Right cardiac atrium (tissue), 5 donors: Measurements from ENCODE around the gene FKBP1A. TPM values are rescaled to one million over a fixed set of nuclear protein-coding genes. Genes with fewer than 3 reads are reported as not detected.

Source experiments
- ATAC-seq, 2 donors: fragments of 200-7000 bp; cut with Tn5 transposase; one replicate each; pipeline versions ENCODE4 v1.8.0 to v1.9.1; 2020; ENCODE audit warnings: moderate library complexity in 2 of 2, mild to moderate bottlenecking in 1 of 2
- DNase-seq, 3 donors: peaks; one replicate each; pipeline ENCODE4 v3.0.0-alpha.2; 2020
- H3K27ac ChIP-seq: one replicate; pipeline ENCODE4 v1.5.1; 2013; ENCODE audit warnings: mild to moderate bottlenecking, low read length, control low read depth, moderate library complexity
- H3K27me3 ChIP-seq: one replicate; pipeline ENCODE4 v1.6.1; 2013; ENCODE audit not compliant: control insufficient read depth, insufficient read depth
- H3K4me1 ChIP-seq: one replicate; pipeline ENCODE4 v1.6.1; 2013; ENCODE audit warnings: low read length; ENCODE audit not compliant: control insufficient read depth, insufficient read depth
- H3K4me3 ChIP-seq: one replicate; pipeline ENCODE4 v1.5.1; 2013; ENCODE audit warnings: low read length, control low read depth
- H3K9me3 ChIP-seq: one replicate; pipeline ENCODE4 v1.6.1; 2013; ENCODE audit warnings: low read length; ENCODE audit not compliant: control insufficient read depth
- WGBS: extraction: QIAGEN DNeasy Blood & Tissue Kit; methylation state at CpG from one replicate; pipeline ENCODE4 v1.1.7; 2013; 5-methylcytosine and 5-hydroxymethylcytosine counted together
- intact Hi-C, 4 donors: fragments of 100-400 bp; cut with DNase I; formaldehyde crosslinking; loops; one replicate each; pipeline versions ENCODE4 v1.11.0 to v1.14.0; 2022 to 2023
- polyA plus RNA-seq: library from polyadenylated mRNA; stranded (reverse); fragments of 200-250 nt; gene quantifications from one replicate; pipeline ENCODE4 v1.2.3, GENCODE V29; 2013
- total RNA-seq, 4 donors: library from RNA; stranded (reverse); fragmentation: NEBNext Ultra II Directional; extraction: Animal tissue kit (Norgen Biotek cat#: 25700); gene quantifications; one replicate each; pipeline ENCODE4 v1.2.1, GENCODE V29; 2021
- donor health status: healthy with polysubstance abuse.
- donor health status: DM: no; HTN: yes; CAD: no.
- donor health status: DM: no; HTN: no; CAD: no.
- donor health status: DM: no; HTN: yes; CAD: no; lungs with severe emphysema.
- donor health status: DM: yes; HTN: yes; CAD: no.

FKBP1A gene
- total and polyA plus RNA-seq, 5 donors = 105 to 162 (median 129) TPM

GRCh38 chr20:1331101-1331500 lies 61.8 kb downstream of the FKBP1A start:
- intact Hi-C loops = no loop called here
- Histone ChIP-seq H3K4me3 (no peak overlapping the region), H3K4me1 (peaks cover 30% of the 10 kb centered on the region), H3K9me3 (no peaks in the 10 kb centered on the region), H3K27me3 (no peaks in the 10 kb centered on the region), H3K27ac (no peak overlapping the region)
- 94% methylated on average over 2 of the region's 2 CpGs for WGBS
- DNase-seq (no peak), ATAC-seq (no peak)

- Histone ChIP-seq H3K27me3 (no peaks in the 10 kb centered on the region), H3K9me3 (no peaks in the 10 kb centered on the region), H3K4me3 (no peak overlapping the region), H3K4me1 (peaks cover 30% of the 10 kb centered on the region), H3K27ac (peak overlapping the region; percentile 59)
- intact Hi-C loops = no loop called here
- DNase-seq = peak; percentile 74 to 85 (median 83)
- ATAC-seq = peak; percentile 55 to 61
- 47% methylated on average over 6 of the region's 6 CpGs for WGBS
Observed at GRCh38 chr20:1330075-1330830, 62.6 kb downstream of the FKBP1A start.

GRCh38 chr20:1328680-1329330 lies 64.0 kb downstream of the FKBP1A start, which contains the start of gene SDCBP2:
TSS of gene SDCBP2 (minus strand) at chr20:1329139. CDS start at chr20:1320416, 8,723 bp downstream.
- peak in 1 of 3 donors; percentile 38 for DNase-seq
- H3K9me3 ChIP-seq = no peaks in the 10 kb centered on the region
- H3K27ac ChIP-seq = peak within 1 kb of the TSS; percentile 65
- WGBS = 77% methylated on average over 8 of the region's 8 CpGs
- no peak for ATAC-seq
- intact Hi-C loops = loop anchor here in 1 of 4 donors (5.0 kb wide), 1 partner anchor 58 kb away; no protein-coding TSS in a partner anchor
- H3K4me3 ChIP-seq = no peak within 1 kb of the TSS
- H3K27me3 ChIP-seq = no peaks in the 10 kb centered on the region
- peaks cover 30% of the 10 kb centered on the region for H3K4me1 ChIP-seq

GRCh38 chr20:1327827-1328679 lies 64.8 kb downstream of the FKBP1A start:
- H3K27ac ChIP-seq = peak overlapping the region; percentile 65
- peak in 1 of 3 donors; percentile 35 for DNase-seq
- no peak for ATAC-seq
- no peaks in the 10 kb centered on the region for H3K27me3 ChIP-seq
- intact Hi-C loops = loop anchor here in 1 of 4 donors (5.0 kb wide), 1 partner anchor 59 kb away; no protein-coding TSS in a partner anchor
- no peak overlapping the region for H3K4me3 ChIP-seq
- peaks cover 30% of the 10 kb centered on the region for H3K4me1 ChIP-seq
- WGBS = 84% methylated on average over 7 of the region's 7 CpGs
- H3K9me3 ChIP-seq = no peaks in the 10 kb centered on the region

- Histone ChIP-seq H3K4me1 (peaks cover 30% of the 10 kb centered on the region), H3K9me3 (no peaks in the 10 kb centered on the region), H3K27me3 (no peaks in the 10 kb centered on the region), H3K4me3 (no peak overlapping the region), H3K27ac (peak overlapping the region; percentile 98)
- intact Hi-C loops = loop anchor here in 1 of 4 donors (5.0 kb wide), 1 partner anchor 60 kb away; no protein-coding TSS in a partner anchor
- DNase-seq = peak in 2 of 3 donors; percentile 51 to 66
- ATAC-seq = no peak
- 43% methylated on average over 8 of the region's 8 CpGs for WGBS
Observed at GRCh38 chr20:1327241-1327653, 65.6 kb downstream of the FKBP1A start.

GRCh38 chr20:1326031-1326930 lies 66.6 kb downstream of the FKBP1A start:
- DNase-seq = peak in 2 of 3 donors; percentile 43 to 72
- no peaks in the 10 kb centered on the region for H3K9me3 ChIP-seq
- intact Hi-C loops = loop anchor here in 1 of 4 donors (5.0 kb wide), 1 partner anchor 61 kb away; no protein-coding TSS in a partner anchor
- peak; percentile 4 to 17 for ATAC-seq
- WGBS = 28% methylated on average over 10 of the region's 10 CpGs
- H3K27ac ChIP-seq = peak overlapping the region; percentile 98
- peak overlapping the region; percentile 82 for H3K4me3 ChIP-seq
- peaks cover 32% of the 10 kb centered on the region for H3K4me1 ChIP-seq
- no peaks in the 10 kb centered on the region for H3K27me3 ChIP-seq

GRCh38 chr20:1325173-1326030 lies 67.5 kb downstream of the FKBP1A start:
- ATAC-seq (peak; percentile 91 to 94), DNase-seq (peak; percentile 99)
- Histone ChIP-seq H3K4me1 (peaks cover 28% of the 10 kb centered on the region), H3K27me3 (no peaks in the 10 kb centered on the region), H3K9me3 (no peaks in the 10 kb centered on the region), H3K27ac (peak overlapping the region; percentile 98), H3K4me3 (peak overlapping the region; percentile 82)
- intact Hi-C loops = loop anchor here in 1 of 4 donors (5.0 kb wide), 1 partner anchor 62 kb away; no protein-coding TSS in a partner anchor
- WGBS = under 1% methylated on average over 56 of the region's 56 CpGs

GRCh38 chr20:1324598-1325172 lies 68.2 kb downstream of the FKBP1A start:
- H3K9me3 ChIP-seq = no peaks in the 10 kb centered on the region
- DNase-seq (peak in 1 of 3 donors; percentile 45), ATAC-seq (no peak)
- intact Hi-C loops = loop anchor here (5.0 kb wide), 2 partner anchors 63 to 68 kb away; partner anchors contain the start of gene FKBP1A (in 2 of the 4)
- peak overlapping the region; percentile 82 for H3K4me3 ChIP-seq
- H3K4me1 ChIP-seq = peaks cover 23% of the 10 kb centered on the region
- 23% methylated on average over 15 of the region's 15 CpGs for WGBS
- H3K27ac ChIP-seq = peak overlapping the region; percentile 98
- no peaks in the 10 kb centered on the region for H3K27me3 ChIP-seq
